HepG2 (cell line): ENCODE data around the gene AKR1E2. TPM values are rescaled to one million over a fixed set of nuclear protein-coding genes. Genes with fewer than 3 reads are reported as not detected.

Experiments used
- GATAD2A ChIP-seq: IDR thresholded peaks from 2 replicates; pipeline ENCODE4 v1.6.1; 2016
- HIVEP1 ChIP-seq: sonication (generic); formaldehyde crosslinking; IDR thresholded peaks from 2 replicates; pipeline ENCODE4 v1.4.0; 2020; ENCODE audit warnings: mild to moderate bottlenecking, missing genetic modification reagents
- IKZF4 ChIP-seq: sonication (generic); formaldehyde crosslinking; IDR thresholded peaks from 2 replicates; pipeline ENCODE4 v1.5.1; 2020; ENCODE audit warnings: borderline replicate concordance, mild to moderate bottlenecking, low read depth, missing genetic modification reagents; ENCODE audit errors: not compliant biosample characterization
- KMT2B ChIP-seq: IDR thresholded peaks from 2 replicates; pipeline ENCODE4 v1.6.1; 2016; ENCODE audit warnings: missing genetic modification reagents, missing compliant biosample characterization
- MAFK ChIP-seq, 2 experiments: IDR thresholded peaks in 1 of 2; conservative IDR thresholded peaks in 1 of 2; 2 replicates each; pipeline ENCODE4 v1.6.1; 2011; ENCODE audit warnings: improper control_type of control experiment in 2 of 2, low read length in 2 of 2
- SALL1 ChIP-seq: sonication (generic); formaldehyde crosslinking; IDR thresholded peaks from 2 replicates; pipeline ENCODE4 v1.8.0; 2022; ENCODE audit warnings: mild to moderate bottlenecking, missing genetic modification reagents
- SIN3B ChIP-seq: fragments of 150-350 bp; IDR thresholded peaks from 2 replicates; pipeline ENCODE4 v1.6.1; 2014; ENCODE audit warnings: low read length
- ZBTB8A ChIP-seq: sonication (generic); formaldehyde crosslinking; IDR thresholded peaks from 2 replicates; pipeline ENCODE4 v1.4.0; 2020; ENCODE audit warnings: mild to moderate bottlenecking, low read depth, missing genetic modification reagents, borderline replicate concordance
- ZFP37 ChIP-seq: sonication (generic); formaldehyde crosslinking; IDR thresholded peaks from 2 replicates; pipeline ENCODE4 v1.4.0; 2020; ENCODE audit warnings: missing genetic modification reagents, borderline replicate concordance
- ZNF17 ChIP-seq: sonication (generic); formaldehyde crosslinking; IDR thresholded peaks from 2 replicates; pipeline ENCODE4 v1.5.0; 2020; ENCODE audit warnings: mild to moderate bottlenecking, missing genetic modification reagents
- ZNF564 ChIP-seq: sonication (generic); formaldehyde crosslinking; IDR thresholded peaks from 2 replicates; pipeline ENCODE4 v1.8.1; 2023; ENCODE audit warnings: mild to moderate bottlenecking, missing genetic modification reagents
- polyA plus RNA-seq, 8 experiments: library from polyadenylated mRNA; depleted of rRNA in 3 of 8; stranded (reverse) in 7 of 8; unstranded in 1 of 8; fragments of >200 nt; fragmentation: Illumina TruSeq in 4 of 8; extraction: Trizol in 4 of 8; gene quantifications; 2 replicates each; pipeline versions ENCODE4 v1.2.1 to v1.2.3, GENCODE V29; 2011 to 2016; ENCODE audit warnings: low read depth in 4 of 8, missing spikeins in 1 of 8, mixed read lengths in 1 of 8; ENCODE audit not compliant: insufficient read depth in 1 of 8
- total RNA-seq, 5 experiments: library from RNA; depleted of rRNA; stranded (reverse); fragments of >200 nt; fragmentation: Illumina TruSeq; extraction: Trizol; gene quantifications; 2 replicates each; pipeline ENCODE4 v1.2.3, GENCODE V29; 2016; ENCODE audit warnings: low read depth in 1 of 5
- TF ChIP-seq, protein P1 (sequence below), 2 experiments: sonication (generic) in 1 of 2; formaldehyde crosslinking in 1 of 2; IDR thresholded peaks; 2 replicates each; pipeline versions ENCODE4 v1.5.1 to v1.6.1; 2011 to 2020; ENCODE audit warnings: borderline replicate concordance in 1 of 2, low read depth in 1 of 2, low read length in 1 of 2, mild to moderate bottlenecking in 1 of 2, missing genetic modification reagents in 1 of 2, moderate library complexity in 1 of 2
- TF ChIP-seq, protein P2 (sequence below): sonication (generic); formaldehyde crosslinking; IDR thresholded peaks from 2 replicates; pipeline ENCODE4 v1.4.0; 2020; ENCODE audit warnings: missing genetic modification reagents
- TF ChIP-seq, protein P3 (sequence below): sonication (generic); formaldehyde crosslinking; IDR thresholded peaks from 2 replicates; pipeline ENCODE4 v1.5.1; 2020; ENCODE audit warnings: missing genetic modification reagents, mild to moderate bottlenecking, borderline replicate concordance
- TF ChIP-seq, protein P4 (sequence below): sonication (generic); formaldehyde crosslinking; IDR thresholded peaks from 2 replicates; pipeline ENCODE4 v1.4.0; 2020; ENCODE audit warnings: mild to moderate bottlenecking, missing genetic modification reagents
- TF ChIP-seq, protein P5 (sequence below): sonication (generic); formaldehyde crosslinking; IDR thresholded peaks from 2 replicates; pipeline ENCODE4 v1.5.1; 2020; ENCODE audit warnings: mild to moderate bottlenecking, moderate library complexity, missing genetic modification reagents
- TF ChIP-seq, protein P6 (sequence below): sonication (generic); formaldehyde crosslinking; IDR thresholded peaks from 2 replicates; pipeline ENCODE4 v1.9.0; 2022; ENCODE audit warnings: missing genetic modification reagents, mild to moderate bottlenecking, borderline replicate concordance

The AKR1E2 gene
- total and polyA plus RNA-seq, 2 of the 13 experiments (the other 11 are each of a cell fraction or from before 2014, with no cell fraction given): not detected

DNA sequence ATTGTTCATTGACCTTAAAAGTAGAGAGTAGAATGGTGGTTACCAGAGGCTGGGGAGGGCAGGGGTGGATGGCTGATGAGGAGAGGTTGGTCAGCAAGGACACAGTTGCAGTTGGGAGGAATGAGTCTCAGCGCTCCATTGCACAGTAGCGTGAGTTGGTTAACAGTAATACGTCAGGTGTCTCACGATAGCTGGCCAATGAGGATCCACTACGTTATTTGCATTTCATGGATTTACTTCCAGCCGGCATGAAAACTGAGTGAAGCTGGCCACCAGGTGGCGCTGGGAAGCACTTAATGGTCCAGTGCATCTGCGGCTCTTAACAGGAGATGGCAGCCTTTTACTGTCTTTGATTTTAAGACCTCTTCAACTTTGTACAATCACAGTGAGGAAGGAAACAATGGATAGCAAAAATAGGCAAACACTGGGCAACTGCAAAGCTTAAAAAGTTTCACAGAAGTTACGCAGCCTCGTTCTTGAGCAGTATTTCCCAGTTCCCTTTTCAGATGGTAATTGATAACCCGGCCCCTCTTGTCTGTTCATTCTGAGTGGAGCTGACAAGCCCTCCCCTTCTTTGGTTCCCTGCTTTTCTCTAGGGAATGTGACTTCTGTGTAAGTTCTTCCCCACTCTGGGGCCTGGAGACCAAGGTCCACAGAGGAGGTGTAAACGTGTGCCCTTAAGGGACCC is 23.7 kb downstream of the AKR1E2 start (continued):
- TF ChIP-seq, protein P1, sequence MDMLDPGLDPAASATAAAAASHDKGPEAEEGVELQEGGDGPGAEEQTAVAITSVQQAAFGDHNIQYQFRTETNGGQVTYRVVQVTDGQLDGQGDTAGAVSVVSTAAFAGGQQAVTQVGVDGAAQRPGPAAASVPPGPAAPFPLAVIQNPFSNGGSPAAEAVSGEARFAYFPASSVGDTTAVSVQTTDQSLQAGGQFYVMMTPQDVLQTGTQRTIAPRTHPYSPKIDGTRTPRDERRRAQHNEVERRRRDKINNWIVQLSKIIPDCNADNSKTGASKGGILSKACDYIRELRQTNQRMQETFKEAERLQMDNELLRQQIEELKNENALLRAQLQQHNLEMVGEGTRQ (IDR thresholded peaks at IDR 0.05; ENCODE audit: low read depth, low read length): no peak
- TF ChIP-seq, protein P1 (CRISPR knock-in tag; IDR thresholded peaks at IDR 0.05; ENCODE audit: borderline replicate concordance): no peak
- TF ChIP-seq ZFP37 (CRISPR knock-in tag): no peak
- no peak for TF ChIP-seq ZNF17 (CRISPR knock-in tag)
- TF ChIP-seq, protein P2, sequence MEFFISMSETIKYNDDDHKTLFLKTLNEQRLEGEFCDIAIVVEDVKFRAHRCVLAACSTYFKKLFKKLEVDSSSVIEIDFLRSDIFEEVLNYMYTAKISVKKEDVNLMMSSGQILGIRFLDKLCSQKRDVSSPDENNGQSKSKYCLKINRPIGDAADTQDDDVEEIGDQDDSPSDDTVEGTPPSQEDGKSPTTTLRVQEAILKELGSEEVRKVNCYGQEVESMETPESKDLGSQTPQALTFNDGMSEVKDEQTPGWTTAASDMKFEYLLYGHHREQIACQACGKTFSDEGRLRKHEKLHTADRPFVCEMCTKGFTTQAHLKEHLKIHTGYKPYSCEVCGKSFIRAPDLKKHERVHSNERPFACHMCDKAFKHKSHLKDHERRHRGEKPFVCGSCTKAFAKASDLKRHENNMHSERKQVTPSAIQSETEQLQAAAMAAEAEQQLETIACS (CRISPR knock-in tag): no peak
- TF ChIP-seq, protein P3, sequence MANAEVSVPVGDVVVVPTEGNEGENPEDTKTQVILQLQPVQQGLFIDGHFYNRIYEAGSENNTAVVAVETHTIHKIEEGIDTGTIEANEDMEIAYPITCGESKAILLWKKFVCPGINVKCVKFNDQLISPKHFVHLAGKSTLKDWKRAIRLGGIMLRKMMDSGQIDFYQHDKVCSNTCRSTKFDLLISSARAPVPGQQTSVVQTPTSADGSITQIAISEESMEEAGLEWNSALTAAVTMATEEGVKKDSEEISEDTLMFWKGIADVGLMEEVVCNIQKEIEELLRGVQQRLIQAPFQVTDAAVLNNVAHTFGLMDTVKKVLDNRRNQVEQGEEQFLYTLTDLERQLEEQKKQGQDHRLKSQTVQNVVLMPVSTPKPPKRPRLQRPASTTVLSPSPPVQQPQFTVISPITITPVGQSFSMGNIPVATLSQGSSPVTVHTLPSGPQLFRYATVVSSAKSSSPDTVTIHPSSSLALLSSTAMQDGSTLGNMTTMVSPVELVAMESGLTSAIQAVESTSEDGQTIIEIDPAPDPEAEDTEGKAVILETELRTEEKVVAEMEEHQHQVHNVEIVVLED: peak; percentile 24; the same call in 1 of the 2 replicates
- TF ChIP-seq MAFK (conservative IDR thresholded peaks at IDR 0.05 in 1 of 2, IDR thresholded peaks at IDR 0.05 in 1 of 2; ENCODE audit: low read length in 2 of 2): no peak
- 0 out of 2 replicates have a peak, but pooled peaks have one; percentile 50 for TF ChIP-seq KMT2B (CRISPR knock-in tag)
- TF ChIP-seq ZNF564 (CRISPR knock-in tag): no peak
- TF ChIP-seq IKZF4: no peak
- TF ChIP-seq, protein P4, sequence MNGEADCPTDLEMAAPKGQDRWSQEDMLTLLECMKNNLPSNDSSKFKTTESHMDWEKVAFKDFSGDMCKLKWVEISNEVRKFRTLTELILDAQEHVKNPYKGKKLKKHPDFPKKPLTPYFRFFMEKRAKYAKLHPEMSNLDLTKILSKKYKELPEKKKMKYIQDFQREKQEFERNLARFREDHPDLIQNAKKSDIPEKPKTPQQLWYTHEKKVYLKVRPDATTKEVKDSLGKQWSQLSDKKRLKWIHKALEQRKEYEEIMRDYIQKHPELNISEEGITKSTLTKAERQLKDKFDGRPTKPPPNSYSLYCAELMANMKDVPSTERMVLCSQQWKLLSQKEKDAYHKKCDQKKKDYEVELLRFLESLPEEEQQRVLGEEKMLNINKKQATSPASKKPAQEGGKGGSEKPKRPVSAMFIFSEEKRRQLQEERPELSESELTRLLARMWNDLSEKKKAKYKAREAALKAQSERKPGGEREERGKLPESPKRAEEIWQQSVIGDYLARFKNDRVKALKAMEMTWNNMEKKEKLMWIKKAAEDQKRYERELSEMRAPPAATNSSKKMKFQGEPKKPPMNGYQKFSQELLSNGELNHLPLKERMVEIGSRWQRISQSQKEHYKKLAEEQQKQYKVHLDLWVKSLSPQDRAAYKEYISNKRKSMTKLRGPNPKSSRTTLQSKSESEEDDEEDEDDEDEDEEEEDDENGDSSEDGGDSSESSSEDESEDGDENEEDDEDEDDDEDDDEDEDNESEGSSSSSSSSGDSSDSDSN (CRISPR knock-in tag): no peak
- TF ChIP-seq SALL1 (CRISPR knock-in tag): peak; percentile 81
- no peak for TF ChIP-seq HIVEP1 (CRISPR knock-in tag)
- TF ChIP-seq, protein P5, sequence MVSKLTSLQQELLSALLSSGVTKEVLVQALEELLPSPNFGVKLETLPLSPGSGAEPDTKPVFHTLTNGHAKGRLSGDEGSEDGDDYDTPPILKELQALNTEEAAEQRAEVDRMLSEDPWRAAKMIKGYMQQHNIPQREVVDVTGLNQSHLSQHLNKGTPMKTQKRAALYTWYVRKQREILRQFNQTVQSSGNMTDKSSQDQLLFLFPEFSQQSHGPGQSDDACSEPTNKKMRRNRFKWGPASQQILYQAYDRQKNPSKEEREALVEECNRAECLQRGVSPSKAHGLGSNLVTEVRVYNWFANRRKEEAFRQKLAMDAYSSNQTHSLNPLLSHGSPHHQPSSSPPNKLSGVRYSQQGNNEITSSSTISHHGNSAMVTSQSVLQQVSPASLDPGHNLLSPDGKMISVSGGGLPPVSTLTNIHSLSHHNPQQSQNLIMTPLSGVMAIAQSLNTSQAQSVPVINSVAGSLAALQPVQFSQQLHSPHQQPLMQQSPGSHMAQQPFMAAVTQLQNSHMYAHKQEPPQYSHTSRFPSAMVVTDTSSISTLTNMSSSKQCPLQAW (CRISPR knock-in tag): peak; percentile 82
- 0 out of 2 replicates have a peak, but pooled peaks have one; percentile 37 for TF ChIP-seq SIN3B
- TF ChIP-seq GATAD2A (CRISPR knock-in tag): peak; percentile 81
- 0 out of 2 replicates have a peak, but pooled peaks have one; percentile 16 for TF ChIP-seq ZBTB8A (CRISPR knock-in tag)
- TF ChIP-seq, protein P6, sequence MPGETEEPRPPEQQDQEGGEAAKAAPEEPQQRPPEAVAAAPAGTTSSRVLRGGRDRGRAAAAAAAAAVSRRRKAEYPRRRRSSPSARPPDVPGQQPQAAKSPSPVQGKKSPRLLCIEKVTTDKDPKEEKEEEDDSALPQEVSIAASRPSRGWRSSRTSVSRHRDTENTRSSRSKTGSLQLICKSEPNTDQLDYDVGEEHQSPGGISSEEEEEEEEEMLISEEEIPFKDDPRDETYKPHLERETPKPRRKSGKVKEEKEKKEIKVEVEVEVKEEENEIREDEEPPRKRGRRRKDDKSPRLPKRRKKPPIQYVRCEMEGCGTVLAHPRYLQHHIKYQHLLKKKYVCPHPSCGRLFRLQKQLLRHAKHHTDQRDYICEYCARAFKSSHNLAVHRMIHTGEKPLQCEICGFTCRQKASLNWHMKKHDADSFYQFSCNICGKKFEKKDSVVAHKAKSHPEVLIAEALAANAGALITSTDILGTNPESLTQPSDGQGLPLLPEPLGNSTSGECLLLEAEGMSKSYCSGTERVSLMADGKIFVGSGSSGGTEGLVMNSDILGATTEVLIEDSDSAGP (CRISPR knock-in tag): 0 out of 2 replicates have a peak, but pooled peaks have one; percentile 23
